H9 (cell line): ENCODE data around the gene NMU. TPM values are rescaled to one million over a fixed set of nuclear protein-coding genes. Genes with fewer than 3 reads are reported as not detected.
A peak's percentile ranks its signal among the peaks of the same experiment; 100 is the strongest.

ENCODE experiments used
- DNase-seq: peaks from one replicate; pipeline ENCODE4 v3.0.0-alpha.2; 2017
- H2AFZ ChIP-seq: one replicate; pipeline ENCODE4 v1.6.1; 2013; ENCODE audit warnings: mild to moderate bottlenecking, low read length, control low read depth, moderate library complexity
- H2AK5ac ChIP-seq: 2 replicates; pipeline ENCODE4 v1.6.1; 2013; ENCODE audit warnings: low read length, control low read depth, mixed read lengths; ENCODE audit not compliant: insufficient read length
- H2BK120ac ChIP-seq: one replicate; pipeline ENCODE4 v1.6.1; 2013; ENCODE audit warnings: low read depth, mild to moderate bottlenecking, low read length, control low read depth, inconsistent platforms; ENCODE audit not compliant: poor library complexity, severe bottlenecking
- H2BK12ac ChIP-seq: 2 replicates; pipeline ENCODE4 v1.6.1; 2013; ENCODE audit warnings: low read length, control low read depth, mixed read lengths, low read depth; ENCODE audit not compliant: insufficient read length
- H2BK15ac ChIP-seq: 2 replicates; pipeline ENCODE4 v1.6.1; 2013; ENCODE audit warnings: low read depth, low read length, control low read depth
- H2BK20ac ChIP-seq: one replicate; pipeline ENCODE4 v1.6.1; 2013; ENCODE audit warnings: low read depth, mild to moderate bottlenecking, low read length, control low read depth, inconsistent platforms; ENCODE audit not compliant: poor library complexity, severe bottlenecking
- H2BK5ac ChIP-seq: 2 replicates; pipeline ENCODE4 v1.6.1; 2013; ENCODE audit warnings: low read length, control low read depth, mixed read lengths; ENCODE audit not compliant: insufficient read length
- H3K14ac ChIP-seq: 2 replicates; pipeline ENCODE4 v1.6.1; 2013; ENCODE audit warnings: low read length, control low read depth; ENCODE audit not compliant: insufficient read depth
- H3K18ac ChIP-seq: 2 replicates; pipeline ENCODE4 v1.6.1; 2013; ENCODE audit warnings: low read depth, mild to moderate bottlenecking, mixed read lengths, low read length, control low read depth; ENCODE audit not compliant: insufficient read length
- H3K23ac ChIP-seq: 2 replicates; pipeline ENCODE4 v1.6.1; 2013; ENCODE audit warnings: low read length, control low read depth, mixed read lengths, low read depth; ENCODE audit not compliant: insufficient read length
- H3K23me2 ChIP-seq: 2 replicates; pipeline ENCODE4 v1.6.1; 2013; ENCODE audit warnings: low read depth, mild to moderate bottlenecking, mixed read lengths, low read length, control low read depth; ENCODE audit not compliant: insufficient read length, poor library complexity, severe bottlenecking
- H3K27ac ChIP-seq: 2 replicates; pipeline ENCODE4 v1.5.1; 2013; ENCODE audit warnings: low read length, control low read depth, mixed read lengths, low read depth; ENCODE audit not compliant: insufficient read length
- H3K27me3 ChIP-seq: 2 replicates; pipeline ENCODE4 v1.6.1; 2013; ENCODE audit warnings: low read length, control low read depth, inconsistent platforms; ENCODE audit not compliant: insufficient read depth
- H3K4ac ChIP-seq: 2 replicates; pipeline ENCODE4 v1.6.1; 2013; ENCODE audit warnings: low read depth, mild to moderate bottlenecking, control low read depth, inconsistent platforms, low read length, moderate library complexity
- H3K4me1 ChIP-seq: 2 replicates; pipeline ENCODE4 v1.6.1; 2013; ENCODE audit warnings: low read length, control low read depth, inconsistent platforms; ENCODE audit not compliant: insufficient read depth
- H3K4me2 ChIP-seq: 2 replicates; pipeline ENCODE4 v1.6.1; 2013; ENCODE audit warnings: low read length, control low read depth, mixed read lengths; ENCODE audit not compliant: insufficient read length, insufficient read depth
- H3K56ac ChIP-seq: 2 replicates; pipeline ENCODE4 v1.6.1; 2013; ENCODE audit warnings: low read depth, mild to moderate bottlenecking, mixed read lengths, low read length, control low read depth; ENCODE audit not compliant: insufficient read length
- H3K79me1 ChIP-seq: 2 replicates; pipeline ENCODE4 v1.6.1; 2013; ENCODE audit warnings: low read depth, mild to moderate bottlenecking, moderate library complexity, low read length, control low read depth, inconsistent platforms; ENCODE audit not compliant: insufficient read depth, poor library complexity, severe bottlenecking
- H3K79me2 ChIP-seq: 2 replicates; pipeline ENCODE4 v1.6.1; 2013; ENCODE audit warnings: low read length, control low read depth, inconsistent platforms; ENCODE audit not compliant: insufficient read depth
- H3K9ac ChIP-seq: 2 replicates; pipeline ENCODE4 v1.6.1; 2013; ENCODE audit warnings: low read length, control low read depth, mixed read lengths; ENCODE audit not compliant: insufficient read length; ENCODE audit errors: extremely low read depth
- H3K9me3 ChIP-seq: one replicate; pipeline ENCODE4 v1.6.1; 2013; ENCODE audit warnings: low read depth, low read length, inconsistent platforms; ENCODE audit not compliant: control insufficient read depth
- H3T11ph ChIP-seq: one replicate; pipeline ENCODE4 v1.6.1; 2013; ENCODE audit warnings: mild to moderate bottlenecking, low read length, control low read depth, inconsistent platforms
- H4K20me1 ChIP-seq: one replicate; pipeline ENCODE4 v1.6.1; 2013; ENCODE audit not compliant: control insufficient read depth, insufficient read length, insufficient read depth
- H4K5ac ChIP-seq: 2 replicates; pipeline ENCODE4 v1.6.1; 2013; ENCODE audit warnings: low read depth, mild to moderate bottlenecking, mixed read lengths, low read length, control low read depth; ENCODE audit not compliant: insufficient read length
- H4K8ac ChIP-seq: replicated peaks from 2 replicates; pipeline ENCODE4 v1.6.1; 2013; ENCODE audit warnings: low read length, control low read depth, mixed read lengths, low read depth; ENCODE audit not compliant: insufficient read length
- H4K91ac ChIP-seq: 2 replicates; pipeline ENCODE4 v1.6.1; 2013; ENCODE audit warnings: low read depth, mild to moderate bottlenecking, moderate library complexity, mixed read lengths, low read length, control low read depth; ENCODE audit not compliant: insufficient read length
- H3K27ac Mint-ChIP-seq, 3 experiments: 2 replicates in 2 of 3; 3 replicates in 1 of 3; pipeline ENCODE4 v1.8.0; 2020 to 2021; ENCODE audit warnings: mixed read lengths in 3 of 3, mild to moderate bottlenecking in 1 of 3, moderate library complexity in 1 of 3
- H3K27me3 Mint-ChIP-seq: 2 replicates; pipeline ENCODE4 v1.8.0; 2021; ENCODE audit warnings: low read depth, mild to moderate bottlenecking, moderate library complexity, mixed read lengths
- H3K36me3 Mint-ChIP-seq, 3 experiments: 2 replicates in 2 of 3; 3 replicates in 1 of 3; pipeline ENCODE4 v1.8.0; 2020 to 2021; ENCODE audit warnings: low read depth in 3 of 3, mixed read lengths in 3 of 3; ENCODE audit not compliant: insufficient read depth in 1 of 3
- H3K4me1 Mint-ChIP-seq, 2 experiments: 2 replicates each; pipeline ENCODE4 v1.8.0; 2020; ENCODE audit warnings: mixed read lengths in 2 of 2
- H3K4me3 Mint-ChIP-seq, 2 experiments: 2 replicates in 1 of 2; 3 replicates in 1 of 2; pipeline ENCODE4 v1.8.0; 2020 to 2021; ENCODE audit warnings: mild to moderate bottlenecking in 2 of 2, mixed read lengths in 2 of 2, moderate library complexity in 1 of 2
- H3K9me3 Mint-ChIP-seq, 2 experiments: 2 replicates in 1 of 2; 3 replicates in 1 of 2; pipeline ENCODE4 v1.8.0; 2020; ENCODE audit warnings: mild to moderate bottlenecking in 2 of 2, mixed read lengths in 2 of 2, moderate library complexity in 1 of 2
- CTCF ChIP-seq: fragments of 200-600 bp; sonication (generic); conservative IDR thresholded peaks from 3 replicates; pipeline ENCODE4 v1.8.0; 2021; ENCODE audit warnings: antibody characterized with exemption, mild to moderate bottlenecking
- WGBS: extraction: QIAGEN DNeasy Blood & Tissue Kit; methylation state at CpG from one replicate; pipeline ENCODE4 v1.1.7; 2013; ENCODE audit warnings: missing lambda C conversion rate, low lambda C conversion rate, mixed read lengths; ENCODE audit not compliant: insufficient read length; ENCODE audit errors: extremely low coverage; 5-methylcytosine and 5-hydroxymethylcytosine counted together
- long read RNA-seq: library from polyadenylated mRNA; unstranded; transcript quantifications from one replicate; pipeline ENCODE4 v2.0.0, GENCODE V29; 2020
- total RNA-seq: library from RNA; stranded (reverse); gene quantifications from 2 replicates; pipeline ENCODE4 v1.2.1, GENCODE V29; 2021

The NMU gene
- 9.8 and 12.9 TPM in 2 replicates for total RNA-seq
- long read RNA-seq, transcript NMU-201 (10 exons, 816 nt) = major isoform, 6 of 10 reads
- long read RNA-seq, partial matches to known transcripts = 3 of 10 reads
- long read RNA-seq, other reads (novel, unspliced or antisense) = 1 of 10 reads

DNA sequence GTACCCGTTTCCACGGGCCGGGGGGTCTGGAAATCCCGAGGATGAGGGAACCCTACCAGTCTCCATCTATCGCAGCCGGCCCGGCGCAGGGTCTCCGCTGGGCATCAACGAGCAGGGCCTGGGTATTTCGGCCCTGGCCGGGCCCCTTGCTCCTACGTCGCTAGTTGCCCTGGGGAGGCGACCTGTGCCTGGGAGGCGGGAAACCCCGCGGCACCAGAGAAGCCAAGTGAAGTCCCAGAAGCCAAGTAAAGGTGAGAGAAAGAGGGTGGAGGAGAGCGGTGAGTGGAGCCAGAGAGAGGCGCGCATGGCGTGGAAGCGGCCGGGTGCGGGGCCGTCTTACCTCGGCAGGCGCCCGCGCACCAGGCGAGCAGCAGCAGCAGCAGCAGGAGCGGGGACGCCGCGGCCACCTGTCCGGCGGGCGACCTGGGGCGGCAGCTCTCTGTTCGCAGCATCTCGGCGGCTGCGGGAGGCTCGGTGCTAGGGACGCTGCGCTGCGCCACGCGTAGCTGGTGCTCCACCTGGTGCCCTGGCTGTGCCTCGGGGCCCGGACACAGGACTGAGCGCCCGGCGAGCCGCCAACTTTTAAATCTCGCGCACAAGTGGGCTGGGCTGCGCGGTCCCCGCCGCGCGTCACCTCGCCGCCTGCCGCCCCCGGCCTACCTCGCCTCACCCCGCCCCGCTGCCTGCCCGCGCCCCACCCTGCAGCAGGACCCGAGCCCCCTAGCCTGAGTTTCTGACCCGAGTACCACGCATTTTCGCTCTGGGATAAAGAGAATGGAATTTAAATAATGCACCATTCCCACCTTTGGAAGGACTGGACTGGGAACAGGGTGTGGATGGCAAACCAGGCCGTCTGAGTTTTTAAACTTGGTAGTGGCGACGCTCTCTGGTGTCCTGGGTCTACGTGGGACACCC lies at the start of gene NMU:
Gene NMU, minus strand, starts transcription at position 558 of the 915 bp plus-strand sequence. Its CDS starts 106 bp downstream, at position 452.
- H3K27ac Mint-ChIP-seq = peak within 1 kb of the TSS in 2 of 3 experiments; percentile 78 to 85; a peak in 5 of 7 replicates
- peak; percentile 35; the same call in 2 of the 3 replicates for TF ChIP-seq CTCF
- H3K27ac ChIP-seq = no peak within 1 kb of the TSS
- no peak within 1 kb of the TSS for H3K4ac ChIP-seq
- H4K8ac ChIP-seq = no peak within 1 kb of the TSS
- no peaks in the 10 kb centered on the region for H3K9me3 ChIP-seq
- no peak within 1 kb of the TSS for H3K23ac ChIP-seq
- no peak within 1 kb of the TSS for H2BK20ac ChIP-seq
- peaks cover 55 to 62% of the 10 kb centered on the region in 2 experiments for H3K4me1 Mint-ChIP-seq
- no peak within 1 kb of the TSS for H3K56ac ChIP-seq
- H2AK5ac ChIP-seq = no peak within 1 kb of the TSS
- H3K14ac ChIP-seq = peak within 1 kb of the TSS; percentile 31; the same call in 1 of the 2 replicates
- peaks cover 3 to 10% (median 7%) of the 10 kb centered on the region in 3 experiments; a peak in 4 of 7 replicates for H3K36me3 Mint-ChIP-seq
- no peak within 1 kb of the TSS for H2BK5ac ChIP-seq
- H2BK120ac ChIP-seq = no peak within 1 kb of the TSS
- peak within 1 kb of the TSS; percentile 63 for H3K9ac ChIP-seq
- peak within 1 kb of the TSS; percentile 100 for H3K4me2 ChIP-seq
- no peaks in the 10 kb centered on the region for H3K79me1 ChIP-seq
- peaks cover 4% of the 10 kb centered on the region; the same call in 1 of the 2 replicates for H3K4me1 ChIP-seq
- H2AFZ ChIP-seq = peak within 1 kb of the TSS; percentile 74
- H2BK15ac ChIP-seq = no peak within 1 kb of the TSS
- DNase-seq = peak; percentile 65
- no peak within 1 kb of the TSS for H4K5ac ChIP-seq
- no peaks in the 10 kb centered on the region for H3K79me2 ChIP-seq
- H3K9me3 Mint-ChIP-seq = peaks cover 0 to 5% of the 10 kb centered on the region in 2 experiments; a peak in 2 of 5 replicates
- peaks cover 18% of the 10 kb centered on the region for H3K23me2 ChIP-seq
- H3K4me3 Mint-ChIP-seq = peak within 1 kb of the TSS; percentile 77 to 87
- peak within 1 kb of the TSS; percentile 70 for H3K18ac ChIP-seq
- no peaks in the 10 kb centered on the region for H4K20me1 ChIP-seq
- no peak within 1 kb of the TSS for H2BK12ac ChIP-seq
- peaks cover 31% of the 10 kb centered on the region for H3K27me3 Mint-ChIP-seq
- no CpG with 5 or more reads among the region's 80 CpGs for WGBS
- no peak within 1 kb of the TSS for H4K91ac ChIP-seq
- peaks cover 7% of the 10 kb centered on the region; the same call in 1 of the 2 replicates for H3K27me3 ChIP-seq
- H3T11ph ChIP-seq = no peak within 1 kb of the TSS
